Cardiac muscle cell (in vitro differentiated cells and primary cell): ENCODE results near the gene ARF1. TPM values are rescaled to one million over a fixed set of nuclear protein-coding genes. Genes with fewer than 3 reads are reported as not detected.

Source experiments
- DNase-seq, 2 donors: peaks; one replicate each; pipeline versions ENCODE4 v3.0.0 to v3.0.0-alpha.2; 2010 to 2017; ENCODE audit warnings: low read depth in 1 of 2, low spot score in 1 of 2
- H3K27ac ChIP-seq: fragments of 200-600 bp; sonication (generic); 2 replicates; pipeline ENCODE4 v1.5.1; 2016
- H3K27me3 ChIP-seq: fragments of 200-600 bp; sonication (generic); 2 replicates; pipeline ENCODE4 v1.6.0; 2016; ENCODE audit warnings: control low read depth
- H3K36me3 ChIP-seq: fragments of 200-600 bp; sonication (generic); 2 replicates; pipeline ENCODE4 v1.5.1; 2016; ENCODE audit warnings: control low read depth
- H3K4me1 ChIP-seq: fragments of 200-600 bp; sonication (generic); 2 replicates; pipeline ENCODE4 v1.8.1; 2017; ENCODE audit warnings: low read depth, mild to moderate bottlenecking, mixed run types
- H3K4me3 ChIP-seq: fragments of 200-600 bp; sonication (generic); 2 replicates; pipeline ENCODE4 v1.5.1; 2016; ENCODE audit warnings: mild to moderate bottlenecking
- H3K9me3 ChIP-seq: fragments of 200-600 bp; sonication (generic); 2 replicates; pipeline ENCODE4 v1.5.1; 2017; ENCODE audit warnings: low read depth, mild to moderate bottlenecking, control low read depth
- CTCF ChIP-seq: IDR thresholded peaks from 2 replicates; pipeline ENCODE4 v1.5.1; 2012; ENCODE audit warnings: low read depth, mild to moderate bottlenecking, low read length
- polyA plus RNA-seq: library from polyadenylated mRNA; unstranded; fragments of >200 nt; fragmentation: Nextera tagmentation; extraction: Ambion mirVana; gene quantifications from 2 replicates; pipeline ENCODE4 v1.2.1, GENCODE V29; 2016
- total RNA-seq: library from RNA; depleted of rRNA; stranded (reverse); fragments of >200 nt; gene quantifications from 2 replicates; pipeline ENCODE4 v1.2.3, GENCODE V29; 2016

Gene ARF1
- total and polyA plus RNA-seq, 2 experiments from 2014 or later = 499 to 662 TPM

DNA sequence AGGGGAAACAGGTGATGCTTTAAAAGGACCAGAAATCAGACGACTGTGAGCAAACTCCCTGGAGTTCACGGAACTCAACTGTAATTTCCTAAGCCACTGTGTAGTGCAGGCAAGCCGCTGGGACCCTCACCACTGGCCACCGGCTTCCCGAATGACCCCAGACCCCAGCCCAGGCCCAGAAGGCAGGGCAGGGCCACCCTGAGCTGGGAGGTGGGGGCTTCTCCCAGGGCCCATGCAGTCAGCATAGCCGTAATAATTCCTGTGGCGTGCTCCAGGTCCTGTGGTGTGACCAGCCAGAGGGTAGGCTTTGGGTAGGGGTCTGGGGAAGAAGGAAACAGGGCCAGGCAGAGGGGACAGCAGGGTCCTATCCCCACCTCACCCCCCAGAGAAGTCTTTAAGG is 3.5 kb upstream of the ARF1 start:
- Histone ChIP-seq H3K36me3 (no peaks in the 10 kb centered on the region), H3K4me3 (no peak overlapping the region), H3K27me3 (no peaks in the 10 kb centered on the region), H3K27ac (no peak overlapping the region), H3K4me1 (peaks cover 6% of the 10 kb centered on the region), H3K9me3 (no peaks in the 10 kb centered on the region)
- no peak for TF ChIP-seq CTCF
- DNase-seq = no peak

DNA sequence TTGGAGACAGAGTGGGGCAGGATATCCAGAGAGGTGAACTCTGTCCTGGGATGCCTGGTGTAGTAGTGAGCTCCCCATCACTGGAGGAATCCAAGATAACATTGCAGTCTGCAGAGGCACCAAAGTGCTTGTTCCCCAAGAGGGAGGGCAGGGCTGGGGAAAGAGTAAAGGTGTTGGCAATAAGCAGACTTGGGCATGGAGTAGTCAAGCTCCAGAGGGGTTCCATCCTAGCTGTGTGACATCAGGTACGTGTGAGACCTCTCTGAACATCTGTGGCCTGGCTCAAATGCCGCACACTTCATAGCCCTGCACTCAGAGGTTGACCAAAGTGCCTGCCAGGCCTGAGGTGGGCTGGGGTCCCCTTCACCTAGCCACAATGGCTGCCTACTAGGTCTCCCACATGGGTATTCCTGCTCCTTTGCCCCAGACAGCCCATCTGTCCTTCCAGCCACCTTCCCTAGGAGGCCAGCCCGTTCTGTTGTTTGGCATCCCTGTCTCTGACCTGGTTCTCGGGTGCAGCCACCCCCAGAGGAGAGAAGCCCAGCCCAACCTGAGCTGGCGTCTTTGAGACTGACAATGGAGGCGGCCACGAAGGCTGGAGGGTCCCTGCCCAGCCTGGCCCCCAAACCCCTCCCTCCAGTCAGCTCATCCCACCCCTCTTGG is 2.8 kb upstream of the ARF1 start:
- peaks cover 13% of the 10 kb centered on the region for H3K4me1 ChIP-seq
- H3K9me3 ChIP-seq = no peaks in the 10 kb centered on the region
- no peaks in the 10 kb centered on the region for H3K36me3 ChIP-seq
- DNase-seq = no peak
- H3K27me3 ChIP-seq = no peaks in the 10 kb centered on the region
- no peak overlapping the region for H3K27ac ChIP-seq
- H3K4me3 ChIP-seq = no peak overlapping the region
- no peak for TF ChIP-seq CTCF

- Histone ChIP-seq H3K9me3 (no peaks in the 10 kb centered on the region), H3K27ac (no peak overlapping the region), H3K4me3 (no peak overlapping the region), H3K27me3 (no peaks in the 10 kb centered on the region), H3K4me1 (peaks cover 27% of the 10 kb centered on the region), H3K36me3 (no peaks in the 10 kb centered on the region)
- TF ChIP-seq CTCF = no peak
- DNase-seq = no peak
These were observed 1.4 kb upstream of the ARF1 start for GRCh38 chr1:228081144-228081543.

- peak overlapping the region; percentile 97 for H3K4me3 ChIP-seq
- H3K27ac ChIP-seq = peak overlapping the region; percentile 40
- no peaks in the 10 kb centered on the region for H3K27me3 ChIP-seq
- no peaks in the 10 kb centered on the region for H3K36me3 ChIP-seq
- TF ChIP-seq CTCF = no peak
- H3K4me1 ChIP-seq = peaks cover 33% of the 10 kb centered on the region
- H3K9me3 ChIP-seq = no peaks in the 10 kb centered on the region
- peak; percentile 20 to 52 for DNase-seq
These were observed 812 bp upstream of the ARF1 start for GRCh38 chr1:228081578-228082213.

DNA sequence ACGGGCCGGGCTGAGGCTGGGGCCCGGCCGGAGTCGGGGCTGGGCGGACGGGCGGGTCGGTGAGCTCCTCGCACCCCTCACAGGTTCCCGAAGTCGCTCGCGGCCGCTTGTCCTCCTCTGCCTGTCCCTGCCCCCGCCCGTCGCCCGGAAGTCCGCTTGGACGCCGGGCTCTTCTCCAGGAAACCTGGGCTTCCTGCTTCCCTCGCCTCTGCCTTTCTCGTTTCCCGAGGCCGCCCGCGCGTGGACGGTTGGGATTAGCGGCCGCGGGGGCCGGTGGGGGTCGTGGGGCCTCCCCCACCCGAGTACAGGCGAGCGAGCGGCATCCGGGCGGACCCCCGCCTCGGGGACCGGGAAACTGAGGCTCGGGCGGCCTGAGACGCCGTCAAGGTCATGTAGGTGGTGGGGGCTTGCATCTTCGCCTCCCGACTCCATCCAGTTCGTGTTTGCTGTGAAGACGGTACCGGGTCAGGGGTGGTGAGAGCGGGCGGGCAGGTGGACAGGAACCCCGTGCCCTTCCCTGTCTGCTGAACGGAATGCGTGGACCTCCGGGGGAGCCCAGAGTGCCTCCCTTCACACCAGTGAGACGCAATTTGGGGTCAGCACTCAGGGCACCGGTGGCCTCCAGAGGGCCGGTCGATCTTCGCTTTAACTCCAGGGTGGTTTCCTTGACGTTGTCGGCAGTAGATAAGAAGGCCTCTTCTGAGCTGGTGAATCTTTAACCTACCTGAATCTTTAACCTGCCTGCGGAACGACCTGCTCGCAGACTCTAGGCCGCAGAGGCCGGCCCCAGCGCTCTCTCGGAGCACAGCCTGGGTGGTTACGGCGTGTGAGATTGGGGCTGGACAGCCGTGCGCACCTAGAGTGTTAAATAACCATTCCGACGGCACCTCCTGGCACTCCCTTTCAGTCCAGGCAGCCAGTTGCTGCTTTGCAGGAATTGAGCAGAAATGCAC is 686 bp downstream of the ARF1 start:
- DNase-seq = peak; percentile 50 to 56
- Histone ChIP-seq H3K36me3 (no peaks in the 10 kb centered on the region), H3K9me3 (no peaks in the 10 kb centered on the region), H3K27me3 (no peaks in the 10 kb centered on the region), H3K4me3 (peak overlapping the region; percentile 97), H3K4me1 (peaks cover 46% of the 10 kb centered on the region), H3K27ac (peak overlapping the region; percentile 99)
- no peak for TF ChIP-seq CTCF
